ACHN (cell line): Measurements from ENCODE around the gene CACNG1.
"Not testable (repeated sequence)": the region's sequence is repeated elsewhere in the genome, so short reads cannot be mapped to it uniquely, and the experiment has no call there.

Experiments used
- DNase-seq: peaks from one replicate; pipeline ENCODE4 v3.0.0-alpha.2; 2015
- in situ Hi-C: cut with HindIII; loops from 2 replicates; pipeline ENCODE4 v1.10.0; 2017; ENCODE audit warnings: low sequenced_read_pairs, low pct_ligation_motif_present, low pct_unique_long_range_greater_than_20kb

CACNG1 gene

GRCh38 chr17:67066717-67067116 is 22.4 kb downstream of the CACNG1 start:
- in situ Hi-C loops = no loop called here
- DNase-seq = no peak

GRCh38 chr17:67067571-67068482 is 23.5 kb downstream of the CACNG1 start:
- no peak for DNase-seq
- in situ Hi-C loops = no loop called here

- no peak for DNase-seq
- in situ Hi-C loops = no loop called here
These were observed 24.6 kb downstream of the CACNG1 start for GRCh38 chr17:67068999-67069398.

- DNase-seq = no peak
- in situ Hi-C loops = no loop called here
These were observed 25.3 kb downstream of the CACNG1 start for GRCh38 chr17:67069603-67070136.

- in situ Hi-C loops = no loop called here
- DNase-seq = no peak
These were observed 27.2 kb downstream of the CACNG1 start for GRCh38 chr17:67071595-67071994.

- in situ Hi-C loops = no loop called here
These were observed 28.5 kb downstream of the CACNG1 start for GRCh38 chr17:67072885-67073284.

GRCh38 chr17:67074781-67075180 is 30.4 kb downstream of the CACNG1 start:
- in situ Hi-C loops = no loop called here
- DNase-seq = no peak

More at GRCh38 chr17:67072885-67073284, 28.5 kb downstream of the CACNG1 start:
- DNase-seq = no peak

GRCh38 chr17:67076290-67076689 is 31.9 kb downstream of the CACNG1 start:
- DNase-seq = peak; percentile 42
- in situ Hi-C loops = no loop called here

GRCh38 chr17:67078292-67078691 is 33.9 kb downstream of the CACNG1 start:
- in situ Hi-C loops = no loop called here
- DNase-seq = no peak

- DNase-seq = no peak
- in situ Hi-C loops = no loop called here
These were observed 35.1 kb downstream of the CACNG1 start for GRCh38 chr17:67079491-67079890.

- in situ Hi-C loops = no loop called here
- DNase-seq = no peak
These were observed 36.5 kb downstream of the CACNG1 start for GRCh38 chr17:67080804-67081203.

- in situ Hi-C loops = no loop called here
- DNase-seq = no peak
These were observed 37.8 kb downstream of the CACNG1 start for GRCh38 chr17:67082107-67082506.

- no peak for DNase-seq
- in situ Hi-C loops = no loop called here
These were observed 41.1 kb downstream of the CACNG1 start for GRCh38 chr17:67085406-67085805.

GRCh38 chr17:67088639-67089038 is 44.3 kb downstream of the CACNG1 start:
- in situ Hi-C loops = no loop called here
- no peak for DNase-seq

GRCh38 chr17:67090341-67090740 is 46.0 kb downstream of the CACNG1 start:
- in situ Hi-C loops = no loop called here
- no peak for DNase-seq

- in situ Hi-C loops = no loop called here
- no peak for DNase-seq
These were observed 47.9 kb downstream of the CACNG1 start for GRCh38 chr17:67092291-67092690.

GRCh38 chr17:67092710-67093109 is 48.4 kb downstream of the CACNG1 start:
- DNase-seq, in situ Hi-C loops: not testable (repeated sequence)

GRCh38 chr17:67093348-67093747 is 49.0 kb downstream of the CACNG1 start:
- DNase-seq = no peak
- in situ Hi-C loops = no loop called here

- DNase-seq = peak; percentile 70
- in situ Hi-C loops = not testable (repeated sequence)
These were observed 50.9 kb downstream of the CACNG1 start for GRCh38 chr17:67095291-67095690.

GRCh38 chr17:67095803-67096202 is 51.4 kb downstream of the CACNG1 start:
- DNase-seq = no peak
- in situ Hi-C loops = no loop called here
